Measurements from ENCODE around the gene ELMOD3.
"Not testable (repeated sequence)": the region's sequence is repeated elsewhere in the genome, so short reads cannot be mapped to it uniquely, and the experiment has no call there.

ELMOD3 gene

GRCh38 chr2:85333877-85334276 lies 20.7 kb upstream of the ELMOD3 start:
- not testable (repeated sequence) for H3K9me3 ChIP-seq (ENCODE audit: low read length); H3K27me3 ChIP-seq (ENCODE audit: control insufficient read depth in 1 of 2, insufficient read depth in 2 of 2, low read length in 2 of 2); H3K4me3 ChIP-seq (ENCODE audit: low read depth in 1 of 2, low read length in 2 of 2); H3K4me1 ChIP-seq (ENCODE audit: insufficient read depth, low read length); H3K27ac ChIP-seq (ENCODE audit: low read depth, low read length); H3K9ac ChIP-seq (ENCODE audit: low read length); H3K36me3 ChIP-seq (ENCODE audit: insufficient read depth, low read length)

DNA sequence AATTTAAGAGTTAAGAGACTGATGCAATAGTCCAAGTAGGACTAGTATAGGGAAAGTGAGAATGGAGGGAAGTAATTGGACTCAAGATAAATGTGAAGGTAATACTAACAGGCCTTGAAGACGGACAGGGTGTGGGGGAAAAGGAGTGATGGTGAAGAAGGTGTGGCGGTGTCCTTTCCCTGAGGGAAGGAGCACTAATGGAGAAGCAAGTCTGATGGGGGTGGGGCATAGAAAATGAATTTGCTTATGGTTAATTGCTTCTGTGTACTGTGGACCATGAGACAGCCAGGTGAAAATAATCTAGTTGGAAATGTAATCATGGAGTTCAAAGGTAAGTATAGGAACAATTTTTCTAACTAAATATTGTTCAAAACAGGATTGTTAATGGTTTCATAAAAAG lies 19.6 kb upstream of the ELMOD3 start:
- Histone ChIP-seq H3K27ac (ENCODE audit: low read depth, low read length) (no peak overlapping the region), H3K36me3 (ENCODE audit: insufficient read depth, low read length) (no peaks in the 10 kb centered on the region), H3K9me3 (ENCODE audit: low read length) (no peaks in the 10 kb centered on the region), H3K9ac (ENCODE audit: low read length) (no peak overlapping the region), H3K27me3 (ENCODE audit: control insufficient read depth in 1 of 2, insufficient read depth in 2 of 2, low read length in 2 of 2) (no peaks in the 10 kb centered on the region), H3K4me1 (ENCODE audit: insufficient read depth, low read length) (no peaks in the 10 kb centered on the region), H3K4me3 (ENCODE audit: low read depth in 1 of 2, low read length in 2 of 2) (no peak overlapping the region)

DNA sequence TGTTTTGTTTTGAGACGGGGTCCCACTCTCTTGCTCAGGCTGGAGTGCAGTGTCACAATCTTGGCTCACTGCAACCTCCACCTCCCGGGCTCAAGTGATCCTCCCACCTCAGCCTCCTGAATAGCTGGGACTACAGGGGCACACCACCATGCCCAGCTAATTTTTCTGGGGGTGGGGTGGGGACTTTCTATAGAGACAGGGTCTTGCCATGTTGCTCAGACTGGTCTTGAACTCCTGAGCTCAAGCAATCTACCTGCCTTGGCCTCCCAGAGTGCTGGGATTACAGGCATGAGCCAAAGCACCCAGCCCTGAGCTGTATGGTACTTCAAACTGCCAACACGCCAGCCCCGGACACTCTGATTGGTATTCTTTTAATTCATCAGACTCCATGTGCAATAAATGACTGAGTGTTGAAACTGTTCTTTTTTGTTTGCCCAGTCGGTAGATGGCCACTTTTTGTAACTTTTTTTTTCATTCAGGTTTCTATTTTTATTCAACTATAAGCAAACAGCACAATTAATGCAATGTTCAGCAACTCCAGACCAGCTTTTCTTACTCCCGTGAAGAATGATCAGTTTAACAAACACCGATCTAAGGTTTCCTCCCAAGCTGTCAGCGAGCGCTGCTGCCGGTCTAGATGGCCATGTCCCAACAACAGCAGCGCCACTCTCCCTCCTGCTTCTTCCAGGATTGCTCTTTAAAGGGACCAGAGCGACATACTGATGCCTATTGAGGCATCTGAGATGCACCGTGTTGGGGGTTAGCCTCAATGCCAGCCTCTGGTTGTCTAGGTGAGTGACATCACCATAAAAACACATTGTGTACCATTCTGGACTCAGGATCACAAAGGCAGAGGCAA lies 14.3 kb upstream of the ELMOD3 start:
- Histone ChIP-seq H3K4me3 (ENCODE audit: low read depth in 1 of 2, low read length in 2 of 2) (no peak overlapping the region), H3K27me3 (ENCODE audit: control insufficient read depth in 1 of 2, insufficient read depth in 2 of 2, low read length in 2 of 2) (no peaks in the 10 kb centered on the region), H3K36me3 (ENCODE audit: insufficient read depth, low read length) (peaks cover 6% of the 10 kb centered on the region), H3K9ac (ENCODE audit: low read length) (no peak overlapping the region), H3K4me1 (ENCODE audit: insufficient read depth, low read length) (no peaks in the 10 kb centered on the region), H3K9me3 (ENCODE audit: low read length) (no peaks in the 10 kb centered on the region), H3K27ac (ENCODE audit: low read depth, low read length) (no peak overlapping the region)

- no peaks in the 10 kb centered on the region for H3K27me3 ChIP-seq (ENCODE audit: control insufficient read depth in 1 of 2, insufficient read depth in 2 of 2, low read length in 2 of 2)
- H3K36me3 ChIP-seq (ENCODE audit: insufficient read depth, low read length) = peaks cover 14% of the 10 kb centered on the region
- H3K9me3 ChIP-seq (ENCODE audit: low read length) = no peaks in the 10 kb centered on the region
- no peaks in the 10 kb centered on the region for H3K4me1 ChIP-seq (ENCODE audit: insufficient read depth, low read length)
- no peak overlapping the region for H3K4me3 ChIP-seq (ENCODE audit: low read depth in 1 of 2, low read length in 2 of 2)
- H3K9ac ChIP-seq (ENCODE audit: low read length) = no peak overlapping the region
- H3K27ac ChIP-seq (ENCODE audit: low read depth, low read length) = no peak overlapping the region
These were observed 13.1 kb upstream of the ELMOD3 start for GRCh38 chr2:85341269-85342029.

GRCh38 chr2:85342156-85342555 lies 12.4 kb upstream of the ELMOD3 start:
- Histone ChIP-seq H3K4me1 (ENCODE audit: insufficient read depth, low read length) (no peaks in the 10 kb centered on the region), H3K9me3 (ENCODE audit: low read length) (no peaks in the 10 kb centered on the region), H3K36me3 (ENCODE audit: insufficient read depth, low read length) (peaks cover 14% of the 10 kb centered on the region)

DNA sequence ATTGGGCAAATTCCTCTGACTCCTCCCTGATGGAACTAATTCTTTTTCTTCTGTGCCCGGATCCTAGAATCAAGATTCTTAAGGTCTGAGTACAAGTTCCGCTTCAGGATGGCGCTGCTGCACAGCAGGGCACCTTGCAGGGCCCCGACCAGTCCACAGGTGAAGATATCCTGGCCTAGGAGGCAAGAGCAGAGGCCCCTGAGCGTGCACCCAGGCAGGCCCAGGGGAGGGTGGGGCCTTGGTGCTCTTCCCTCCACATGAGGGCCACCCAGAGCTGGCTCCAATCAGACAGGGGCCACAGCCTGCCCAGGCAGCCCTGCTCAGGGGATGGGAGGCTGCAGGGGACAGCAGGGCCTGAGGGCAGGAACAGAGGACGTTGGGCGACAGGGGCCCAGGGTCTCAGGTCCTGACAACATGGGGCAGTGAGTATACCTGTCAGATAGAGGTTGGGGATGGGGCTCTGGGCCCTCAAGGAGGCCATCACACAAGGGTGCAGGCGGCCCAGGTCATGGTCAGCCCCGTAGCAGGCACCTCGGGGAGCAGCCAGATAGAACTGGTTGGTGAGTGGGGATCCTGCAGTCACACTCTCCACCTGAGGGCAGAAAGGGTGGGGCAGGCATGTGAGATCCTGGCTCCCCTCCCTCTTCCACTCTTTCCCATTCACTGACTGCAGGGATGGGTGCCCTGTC lies 11.2 kb upstream of the ELMOD3 start:
- not testable (repeated sequence) for H3K9me3 ChIP-seq (ENCODE audit: low read length); H3K27ac ChIP-seq (ENCODE audit: low read depth, low read length); H3K4me1 ChIP-seq (ENCODE audit: insufficient read depth, low read length); H3K9ac ChIP-seq (ENCODE audit: low read length); H3K27me3 ChIP-seq (ENCODE audit: control insufficient read depth in 1 of 2, insufficient read depth in 2 of 2, low read length in 2 of 2); H3K4me3 ChIP-seq (ENCODE audit: low read depth in 1 of 2, low read length in 2 of 2)
- H3K36me3 ChIP-seq (ENCODE audit: insufficient read depth, low read length) = peaks cover 20% of the 10 kb centered on the region

More at GRCh38 chr2:85342156-85342555, 12.4 kb upstream of the ELMOD3 start:
- no peak overlapping the region for H3K4me3 ChIP-seq (ENCODE audit: low read depth in 1 of 2, low read length in 2 of 2)
- H3K27ac ChIP-seq (ENCODE audit: low read depth, low read length) = no peak overlapping the region
- H3K27me3 ChIP-seq (ENCODE audit: control insufficient read depth in 1 of 2, insufficient read depth in 2 of 2, low read length in 2 of 2) = no peaks in the 10 kb centered on the region
- H3K9ac ChIP-seq (ENCODE audit: low read length) = no peak overlapping the region

GRCh38 chr2:85344356-85344954 lies 10.1 kb upstream of the ELMOD3 start:
- Histone ChIP-seq H3K4me3 (ENCODE audit: low read depth in 1 of 2, low read length in 2 of 2) (no peak overlapping the region), H3K4me1 (ENCODE audit: insufficient read depth, low read length) (no peaks in the 10 kb centered on the region), H3K9ac (ENCODE audit: low read length) (no peak overlapping the region), H3K27ac (ENCODE audit: low read depth, low read length) (no peak overlapping the region), H3K9me3 (ENCODE audit: low read length) (no peaks in the 10 kb centered on the region), H3K36me3 (ENCODE audit: insufficient read depth, low read length) (peaks cover 26% of the 10 kb centered on the region), H3K27me3 (ENCODE audit: control insufficient read depth in 1 of 2, insufficient read depth in 2 of 2, low read length in 2 of 2) (no peaks in the 10 kb centered on the region)

DNA sequence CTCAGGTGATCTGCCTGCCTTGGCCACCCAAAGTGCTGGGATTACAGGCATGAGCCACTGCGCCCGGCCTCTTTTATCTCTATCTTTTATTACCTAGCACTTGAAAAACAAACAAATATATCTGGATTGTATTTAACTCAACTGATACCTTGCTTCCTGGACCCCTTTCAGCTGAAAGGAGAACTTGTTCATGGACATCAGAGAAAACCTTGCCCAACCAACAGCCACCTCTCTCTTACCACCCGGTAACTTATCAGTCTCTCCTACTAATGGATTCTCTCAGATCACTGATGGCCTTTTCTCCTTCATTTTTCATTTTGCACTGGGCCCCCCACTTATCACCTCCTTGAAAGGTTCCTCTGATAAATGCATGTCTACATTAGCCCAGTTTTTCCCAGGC lies 7.0 kb upstream of the ELMOD3 start:
- H3K36me3 ChIP-seq (ENCODE audit: insufficient read depth, low read length) = peaks cover 45% of the 10 kb centered on the region
- H3K27me3 ChIP-seq (ENCODE audit: control insufficient read depth in 1 of 2, insufficient read depth in 2 of 2, low read length in 2 of 2) = no peaks in the 10 kb centered on the region
- H3K4me3 ChIP-seq (ENCODE audit: low read depth in 1 of 2, low read length in 2 of 2) = no peak overlapping the region
- H3K9ac ChIP-seq (ENCODE audit: low read length) = no peak overlapping the region
- no peaks in the 10 kb centered on the region for H3K4me1 ChIP-seq (ENCODE audit: insufficient read depth, low read length)
- no peaks in the 10 kb centered on the region for H3K9me3 ChIP-seq (ENCODE audit: low read length)
- no peak overlapping the region for H3K27ac ChIP-seq (ENCODE audit: low read depth, low read length)

GRCh38 chr2:85353876-85354285 lies 688 bp upstream of the ELMOD3 start:
- peak overlapping the region; percentile 78 to 97 for H3K4me3 ChIP-seq (ENCODE audit: low read depth in 1 of 2, low read length in 2 of 2)
- H3K9me3 ChIP-seq (ENCODE audit: low read length) = no peaks in the 10 kb centered on the region
- H3K9ac ChIP-seq (ENCODE audit: low read length) = peak overlapping the region; percentile 40
- peaks cover 23% of the 10 kb centered on the region for H3K4me1 ChIP-seq (ENCODE audit: insufficient read depth, low read length)
- H3K27ac ChIP-seq (ENCODE audit: low read depth, low read length) = peak overlapping the region; percentile 67
- H3K27me3 ChIP-seq (ENCODE audit: control insufficient read depth in 1 of 2, insufficient read depth in 2 of 2, low read length in 2 of 2) = no peaks in the 10 kb centered on the region
- peaks cover 48% of the 10 kb centered on the region for H3K36me3 ChIP-seq (ENCODE audit: insufficient read depth, low read length)

- H3K4me3 ChIP-seq (ENCODE audit: low read depth in 1 of 2, low read length in 2 of 2) = peak overlapping the region; percentile 78 to 97
- H3K4me1 ChIP-seq (ENCODE audit: insufficient read depth, low read length) = peaks cover 23% of the 10 kb centered on the region
- peaks cover 41% of the 10 kb centered on the region for H3K36me3 ChIP-seq (ENCODE audit: insufficient read depth, low read length)
- no peaks in the 10 kb centered on the region for H3K27me3 ChIP-seq (ENCODE audit: control insufficient read depth in 1 of 2, insufficient read depth in 2 of 2, low read length in 2 of 2)
- peak overlapping the region; percentile 86 for H3K27ac ChIP-seq (ENCODE audit: low read depth, low read length)
- H3K9me3 ChIP-seq (ENCODE audit: low read length) = no peaks in the 10 kb centered on the region
- H3K9ac ChIP-seq (ENCODE audit: low read length) = peak overlapping the region; percentile 89
These were observed 473 bp downstream of the ELMOD3 start for GRCh38 chr2:85355073-85355410.

- Histone ChIP-seq H3K36me3 (ENCODE audit: insufficient read depth, low read length) (peaks cover 36% of the 10 kb centered on the region), H3K27me3 (ENCODE audit: control insufficient read depth in 1 of 2, insufficient read depth in 2 of 2, low read length in 2 of 2) (no peaks in the 10 kb centered on the region), H3K4me1 (ENCODE audit: insufficient read depth, low read length) (peaks cover 23% of the 10 kb centered on the region), H3K9ac (ENCODE audit: low read length) (peak overlapping the region; percentile 89), H3K9me3 (ENCODE audit: low read length) (no peaks in the 10 kb centered on the region), H3K4me3 (ENCODE audit: low read depth in 1 of 2, low read length in 2 of 2) (peak overlapping the region; percentile 78 to 97), H3K27ac (ENCODE audit: low read depth, low read length) (no peak overlapping the region)
These were observed 952 bp downstream of the ELMOD3 start for GRCh38 chr2:85355521-85355920.

Measured in muscle layer of colon (tissue), 2 donors.